Mucosa of descending colon (tissue), 3 donors: ENCODE data around the gene ZMPSTE24. TPM values are rescaled to one million over a fixed set of nuclear protein-coding genes. Genes with fewer than 3 reads are reported as not detected.

Experiments
- ATAC-seq: fragments of 200-7000 bp; cut with Tn5 transposase; one replicate; pipeline ENCODE4 v1.9.1; 2020; ENCODE audit warnings: mild to moderate bottlenecking, moderate library complexity
- DNase-seq, 3 donors: peaks; one replicate each; pipeline ENCODE4 v3.0.0-alpha.2; 2020
- H3K36me3 ChIP-seq: fragments of 200-600 bp; one replicate; pipeline ENCODE4 v1.8.0; 2021; ENCODE audit warnings: low read depth, mild to moderate bottlenecking
- H3K4me1 ChIP-seq: fragments of 200-600 bp; one replicate; pipeline ENCODE4 v1.8.0; 2021; ENCODE audit warnings: low read depth, mild to moderate bottlenecking
- H3K4me3 ChIP-seq: fragments of 200-600 bp; one replicate; pipeline ENCODE4 v1.8.0; 2021; ENCODE audit warnings: mild to moderate bottlenecking
- H3K9me3 ChIP-seq: fragments of 200-600 bp; one replicate; pipeline ENCODE4 v1.8.0; 2021; ENCODE audit warnings: mild to moderate bottlenecking
- intact Hi-C, 2 donors: fragments of 100-400 bp; cut with DNase I in 1 of 2; cut with micrococcal nuclease in 1 of 2; formaldehyde crosslinking; loops; one replicate each; pipeline versions ENCODE4 v1.11.0 to v1.11.1; 2022; cut with DNase I, micrococcal nuclease
- total RNA-seq, 3 donors: library from RNA; stranded (reverse); fragmentation: NEBNext Ultra II Directional in 2 of 3; extraction: Animal tissue kit (Norgen Biotek cat#: 25700) in 2 of 3; gene quantifications; one replicate each; pipeline versions ENCODE4 v1.2.1 to v1.2.4, GENCODE V29; 2021 to 2023
- TF ChIP-seq, protein P1 (sequence below): fragments of 200-600 bp; IDR thresholded peaks from one replicate; pipeline ENCODE4 v1.8.0; 2022; ENCODE audit warnings: antibody characterized with exemption, mild to moderate bottlenecking
- donor health status: DM: no; HTN: no; CAD: no; lungs with moderate emphysema.
- donor health status: DM: no; HTN: no; CAD: no.
- donor health status: DM: no; HTN: yes; CAD: no.

ZMPSTE24 gene
- total RNA-seq, 3 donors from 2014 or later: 46.0 to 51.9 (median 47.0) TPM

- DNase-seq (peak; percentile 78 to 89 (median 78)), ATAC-seq (peak; percentile 82)
- Histone ChIP-seq H3K4me3 (no peak overlapping the region), H3K9me3 (no peaks in the 10 kb centered on the region), H3K4me1 (peaks cover 19% of the 10 kb centered on the region), H3K36me3 (no peaks in the 10 kb centered on the region)
- TF ChIP-seq, protein P1, sequence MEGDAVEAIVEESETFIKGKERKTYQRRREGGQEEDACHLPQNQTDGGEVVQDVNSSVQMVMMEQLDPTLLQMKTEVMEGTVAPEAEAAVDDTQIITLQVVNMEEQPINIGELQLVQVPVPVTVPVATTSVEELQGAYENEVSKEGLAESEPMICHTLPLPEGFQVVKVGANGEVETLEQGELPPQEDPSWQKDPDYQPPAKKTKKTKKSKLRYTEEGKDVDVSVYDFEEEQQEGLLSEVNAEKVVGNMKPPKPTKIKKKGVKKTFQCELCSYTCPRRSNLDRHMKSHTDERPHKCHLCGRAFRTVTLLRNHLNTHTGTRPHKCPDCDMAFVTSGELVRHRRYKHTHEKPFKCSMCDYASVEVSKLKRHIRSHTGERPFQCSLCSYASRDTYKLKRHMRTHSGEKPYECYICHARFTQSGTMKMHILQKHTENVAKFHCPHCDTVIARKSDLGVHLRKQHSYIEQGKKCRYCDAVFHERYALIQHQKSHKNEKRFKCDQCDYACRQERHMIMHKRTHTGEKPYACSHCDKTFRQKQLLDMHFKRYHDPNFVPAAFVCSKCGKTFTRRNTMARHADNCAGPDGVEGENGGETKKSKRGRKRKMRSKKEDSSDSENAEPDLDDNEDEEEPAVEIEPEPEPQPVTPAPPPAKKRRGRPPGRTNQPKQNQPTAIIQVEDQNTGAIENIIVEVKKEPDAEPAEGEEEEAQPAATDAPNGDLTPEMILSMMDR: no peak
- intact Hi-C loops: no loop called here
Observed at GRCh38 chr1:40312238-40313205, 54.5 kb downstream of the ZMPSTE24 start.

GRCh38 chr1:40313329-40313957 lies 55.4 kb downstream of the ZMPSTE24 start:
- Histone ChIP-seq H3K4me1 (peaks cover 19% of the 10 kb centered on the region), H3K9me3 (no peaks in the 10 kb centered on the region), H3K4me3 (no peak overlapping the region), H3K36me3 (no peaks in the 10 kb centered on the region)
- TF ChIP-seq, protein P1: no peak
- ATAC-seq: no peak
- DNase-seq: no peak
- intact Hi-C loops: no loop called here

DNA sequence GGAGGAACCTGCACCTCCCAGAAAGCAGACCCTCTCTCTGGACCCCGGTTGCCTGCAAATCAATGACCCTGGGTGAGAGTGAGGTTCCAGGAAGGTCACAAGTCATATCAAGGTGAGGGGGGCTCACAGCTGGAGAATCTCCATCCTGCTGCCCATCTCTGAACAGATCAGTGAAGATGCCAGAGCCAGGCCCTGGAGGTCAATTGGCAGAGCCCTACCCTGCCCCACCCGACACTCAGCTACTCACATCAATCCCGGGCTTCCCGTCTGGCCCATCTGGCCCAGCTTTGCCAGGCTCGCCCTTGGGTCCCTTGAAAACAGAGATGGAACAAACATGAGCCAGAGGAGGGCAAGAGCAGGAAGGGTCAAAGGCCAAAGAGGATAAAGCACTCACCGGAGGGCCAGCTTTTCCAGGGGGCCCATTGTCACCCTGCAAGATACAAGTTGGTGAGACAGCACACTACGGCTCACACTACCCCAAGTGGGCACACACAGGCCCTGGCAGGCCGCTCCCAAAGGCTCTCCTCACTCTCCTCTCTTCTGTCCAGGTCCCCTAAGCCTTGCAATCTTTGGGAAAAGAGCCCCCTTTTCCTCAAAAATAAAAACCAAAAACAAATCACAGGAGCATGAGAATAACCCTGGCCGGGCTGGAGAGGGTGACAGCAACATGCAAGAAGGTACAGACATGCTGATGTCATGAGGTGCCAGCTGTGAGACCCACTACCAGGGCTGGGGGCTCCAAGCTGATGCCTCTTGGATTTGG lies 56.1 kb downstream of the ZMPSTE24 start:
- Histone ChIP-seq H3K4me3 (no peak overlapping the region), H3K9me3 (no peaks in the 10 kb centered on the region), H3K36me3 (no peaks in the 10 kb centered on the region), H3K4me1 (peaks cover 19% of the 10 kb centered on the region)
- no peak for DNase-seq
- intact Hi-C loops: no loop called here
- TF ChIP-seq, protein P1: no peak
- ATAC-seq: no peak

- TF ChIP-seq, protein P1: no peak
- no peak overlapping the region for H3K4me3 ChIP-seq
- ATAC-seq: no peak
- no peak for DNase-seq
- intact Hi-C loops: no loop called here
- no peaks in the 10 kb centered on the region for H3K36me3 ChIP-seq
- peaks cover 19% of the 10 kb centered on the region for H3K4me1 ChIP-seq
- H3K9me3 ChIP-seq: no peaks in the 10 kb centered on the region
Observed at GRCh38 chr1:40314721-40315238, 56.7 kb downstream of the ZMPSTE24 start.

- intact Hi-C loops: no loop called here
- H3K36me3 ChIP-seq: no peaks in the 10 kb centered on the region
- DNase-seq (peak; percentile 84 to 87 (median 86)), ATAC-seq (peak; percentile 86)
- TF ChIP-seq, protein P1: peak; percentile 96
- H3K9me3 ChIP-seq: no peaks in the 10 kb centered on the region
- peaks cover 19% of the 10 kb centered on the region for H3K4me1 ChIP-seq
- no peak overlapping the region for H3K4me3 ChIP-seq
Observed at GRCh38 chr1:40315239-40315794, 57.3 kb downstream of the ZMPSTE24 start.
